GM10248 (cell line): Measurements from ENCODE around the gene MRC2.
"Not testable (repeated sequence)": the region's sequence is repeated elsewhere in the genome, so short reads cannot be mapped to it uniquely, and the experiment has no call there.

Experiments used
- CTCF ChIA-PET: fragments of 300-600 bp; sonication (Branson Sonifier 250); formaldehyde crosslinking; extraction: SDS; loops from one replicate; lab custom pipeline; 2021; ENCODE audit warnings: antibody characterized with exemption; lab: Yijun Ruan, JAX
- POLR2A ChIA-PET: fragments of 350-650 bp; sonication (Branson Sonifier 250); formaldehyde crosslinking; extraction: SDS; loops from one replicate; lab custom pipeline; 2020; ENCODE audit warnings: antibody characterized with exemption; lab: Yijun Ruan, JAX
- DNase-seq: peaks from one replicate; pipeline ENCODE4 v3.0.0; 2012; ENCODE audit errors: extremely low spot score
- CTCF ChIP-seq: IDR thresholded peaks from 2 replicates; pipeline ENCODE4 v1.5.1; 2012; ENCODE audit warnings: mild to moderate bottlenecking, low read depth; ENCODE audit errors: extremely low read depth, missing control alignments, control extremely low read depth

The MRC2 gene

DNA sequence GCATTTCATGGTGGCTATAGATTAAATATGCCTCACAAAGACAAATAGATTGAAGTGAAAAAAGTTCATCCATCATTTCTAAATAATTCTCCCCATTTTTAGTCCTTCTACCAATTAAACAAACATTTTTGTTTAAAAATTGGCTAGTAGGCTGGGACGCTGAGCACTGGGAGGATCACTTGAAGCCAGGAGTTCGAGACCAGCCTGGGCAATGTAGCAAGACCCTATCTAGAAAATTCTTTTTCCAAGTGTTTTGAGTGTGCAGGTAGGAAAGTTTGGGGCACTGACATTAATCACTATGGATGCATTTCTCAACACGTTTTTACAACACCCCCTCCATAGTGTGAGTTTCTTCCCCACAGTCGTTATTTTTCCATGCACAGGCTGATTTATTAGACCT lies 56.7 kb downstream of the MRC2 start:
- no peak for TF ChIP-seq CTCF
- DNase-seq = no peak
- ChIA-PET CTCF (no interaction called here), POLR2A (no interaction called here)

- no peak for DNase-seq
- POLR2A ChIA-PET = no interaction called here
- no peak for TF ChIP-seq CTCF
- CTCF ChIA-PET = no interaction called here
Observed at GRCh38 chr17:62687997-62688396, 60.5 kb downstream of the MRC2 start.

GRCh38 chr17:62688398-62689160 lies 61.1 kb downstream of the MRC2 start:
- ChIA-PET CTCF (no interaction called here), POLR2A (no interaction called here)
- TF ChIP-seq CTCF = no peak
- no peak for DNase-seq

DNA sequence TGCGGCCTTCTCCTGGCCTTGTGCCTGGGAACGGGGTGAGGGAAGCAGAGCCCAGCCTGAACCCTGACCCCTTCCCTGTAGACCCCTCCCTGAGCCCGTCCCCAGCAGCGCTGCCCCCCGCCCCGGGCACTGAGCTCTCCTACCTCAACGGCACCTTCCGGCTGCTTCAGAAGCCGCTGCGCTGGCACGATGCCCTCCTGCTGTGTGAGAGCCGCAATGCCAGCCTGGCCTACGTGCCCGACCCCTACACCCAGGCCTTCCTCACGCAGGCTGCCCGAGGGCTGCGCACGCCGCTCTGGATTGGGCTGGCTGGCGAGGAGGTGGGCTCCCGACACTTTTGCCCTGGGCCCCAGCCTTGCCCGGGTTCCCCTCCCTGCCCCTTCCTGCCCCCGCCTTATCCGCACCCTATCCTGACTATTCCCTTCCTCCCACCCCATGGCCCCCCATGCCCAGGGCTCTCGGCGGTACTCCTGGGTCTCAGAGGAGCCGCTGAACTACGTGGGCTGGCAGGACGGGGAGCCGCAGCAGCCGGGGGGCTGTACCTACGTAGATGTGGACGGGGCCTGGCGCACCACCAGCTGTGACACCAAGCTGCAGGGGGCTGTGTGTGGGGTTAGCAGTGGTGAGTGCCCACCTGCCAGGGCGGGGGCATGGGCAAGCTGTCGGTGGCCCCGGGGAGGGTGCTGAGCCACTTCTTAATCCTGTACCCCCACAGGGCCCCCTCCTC lies 62.1 kb downstream of the MRC2 start:
- ChIA-PET CTCF (no interaction called here), POLR2A (no interaction called here)
- no peak for DNase-seq
- no peak for TF ChIP-seq CTCF

- ChIA-PET POLR2A (no interaction called here), CTCF (no interaction called here)
- DNase-seq = no peak
- no peak for TF ChIP-seq CTCF
Observed at GRCh38 chr17:62690168-62690897, 62.9 kb downstream of the MRC2 start.

DNA sequence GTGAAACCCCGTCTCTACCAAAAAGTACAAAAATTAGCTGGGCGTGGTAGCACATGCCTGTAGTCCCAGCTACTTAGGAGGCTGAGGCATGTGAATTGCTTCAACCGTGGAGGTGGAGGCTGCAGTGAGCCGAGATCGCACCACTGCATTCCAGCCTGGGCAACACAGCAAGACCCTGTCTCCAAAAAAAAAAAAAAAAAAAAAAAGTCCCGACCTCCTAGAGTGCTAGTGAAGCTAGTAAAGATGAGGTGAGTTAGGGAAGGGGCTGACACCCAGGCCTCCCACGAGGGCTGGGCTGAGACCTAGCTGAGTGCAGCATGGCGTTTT lies 64.1 kb downstream of the MRC2 start:
- POLR2A ChIA-PET = not testable (repeated sequence)

GRCh38 chr17:62692159-62692651 lies 64.7 kb downstream of the MRC2 start:
- POLR2A ChIA-PET = no interaction called here

More for the DNA sequence above, 64.1 kb downstream of the MRC2 start:
- DNase-seq, CTCF ChIA-PET: not testable (repeated sequence)

More at GRCh38 chr17:62692159-62692651, 64.7 kb downstream of the MRC2 start:
- no peak for DNase-seq
- CTCF ChIA-PET = no interaction called here
- no peak for TF ChIP-seq CTCF
